Heart right ventricle (tissue), 16 donors: ENCODE results near the gene SIAH3. TPM values are rescaled to one million over a fixed set of nuclear protein-coding genes. Genes with fewer than 3 reads are reported as not detected.

Source experiments
- ATAC-seq, 8 donors: fragments of 200-7000 bp; cut with Tn5 transposase; one replicate each; pipeline ENCODE4 v1.9.1; 2020; ENCODE audit warnings: mild to moderate bottlenecking in 8 of 8, moderate library complexity in 8 of 8, moderate number of reproducible peaks in 1 of 8
- DNase-seq, 2 donors: peaks; one replicate each; pipeline ENCODE4 v3.0.0-alpha.2; 2020
- H3K27ac ChIP-seq, 10 donors: fragments of 200-600 bp; sonication (generic) in 2 of 10; one replicate each; pipeline versions ENCODE4 v1.5.0 to v1.8.0; 2020 to 2022; ENCODE audit warnings: mild to moderate bottlenecking in 3 of 10
- H3K27me3 ChIP-seq, 7 donors: fragments of 200-600 bp; one replicate each; pipeline ENCODE4 v1.8.0; 2021 to 2022; ENCODE audit warnings: mild to moderate bottlenecking in 2 of 7
- H3K36me3 ChIP-seq, 9 donors: fragments of 200-600 bp; sonication (generic) in 1 of 9; one replicate each; pipeline versions ENCODE4 v1.5.0 to v1.8.0; 2020 to 2022; ENCODE audit warnings: mild to moderate bottlenecking in 2 of 9
- H3K4me1 ChIP-seq, 9 donors: fragments of 200-600 bp; sonication (generic) in 1 of 9; one replicate each; pipeline versions ENCODE4 v1.5.0 to v1.8.0; 2020 to 2022; ENCODE audit warnings: mild to moderate bottlenecking in 4 of 9
- H3K4me3 ChIP-seq, 10 donors: fragments of 200-600 bp; sonication (generic) in 2 of 10; one replicate each; pipeline versions ENCODE4 v1.5.0 to v1.8.0; 2020 to 2022; ENCODE audit warnings: mild to moderate bottlenecking in 7 of 10, moderate library complexity in 2 of 10
- H3K9me3 ChIP-seq, 11 donors: fragments of 200-600 bp in 10 of 11; sonication (generic) in 2 of 11; one replicate each; pipeline versions ENCODE4 v1.5.0 to v1.8.0; 2013 to 2022; ENCODE audit warnings: mild to moderate bottlenecking in 2 of 11, control low read depth in 1 of 11, moderate library complexity in 1 of 11
- WGBS, 2 donors: extraction: QIAGEN DNeasy Blood & Tissue Kit; methylation state at CpG; one replicate each; pipeline ENCODE4 v1.1.7; 2013; ENCODE audit warnings: inconsistent platforms in 1 of 2; 5-methylcytosine and 5-hydroxymethylcytosine counted together
- intact Hi-C, 10 donors: fragments of 100-400 bp; cut with DNase I; formaldehyde crosslinking; loops; one replicate each; pipeline versions ENCODE4 v1.11.1 to v1.14.2; 2022
- polyA plus RNA-seq, 2 donors: library from polyadenylated mRNA; stranded (reverse); fragments of 200-250 nt; gene quantifications; one replicate each; pipeline ENCODE4 v1.2.3, GENCODE V29; 2013
- total RNA-seq, 10 donors: library from RNA; stranded (reverse); fragmentation: NEBNext Ultra II Directional in 3 of 10; extraction: Animal tissue kit (Norgen Biotek cat#: 25700) in 3 of 10; gene quantifications; one replicate each; pipeline versions ENCODE4 v1.2.1 to v1.2.4, GENCODE V29; 2021 to 2023
- TF ChIP-seq, protein P1 (sequence below), 9 donors: fragments of 200-600 bp; sonication (generic) in 2 of 9; IDR thresholded peaks; one replicate each; pipeline versions ENCODE4 v1.5.0 to v1.8.0; 2021 to 2022; ENCODE audit warnings: antibody characterized with exemption in 9 of 9, mild to moderate bottlenecking in 5 of 9, moderate library complexity in 1 of 9
- donor health status: Arrhythmogenic right ventricular cardiomyopathy.
- donor health status: ischemic (EF 13 %, LVEDD 7.1; RV severe dilation, severe dysfunction).
- donor health status: healthy with polysubstance abuse.
- donor health status: DM: no; HTN: yes; CAD: no.
- donor health status: DM: no; HTN: no; CAD: no.
- donor health status: ischemic (EF 25% LVEDD 6.9; RV normal size, moderate dysfunction).
- donor health status: ischemic (EF 25% LVEDD 5.7; RV mildly dilated, moderate dysfunction).
- donor health status: healthy.
- donor health status: DM: yes; HTN: yes; CAD: no.
- donor health status: Ischemic cardiomyopathy.
- donor health status: ischemic (EF 35%, LVEDD 5.7; RV mildly dilated, moderate dysfunction).
- donor health status: nonischemic (EF 11% LVEDD 7.7; RV severe dilation, severe dysfunction).
- donor health status: DM: yes; HTN: yes; CAD: no.
- donor health status: PGD.
- donor health status: ischemic (EF 29% LVEDD 5.4; RV normal size, mild dysfunction).
- donor health status: nonischemic (EF 23%, LVEDD 6.1; RV moderate dilation, normal function).

The SIAH3 gene
- total and polyA plus RNA-seq, 12 donors, result under 0.01 to 0.10 (median 0.06) TPM; not detected in 8

- TF ChIP-seq, protein P1, sequence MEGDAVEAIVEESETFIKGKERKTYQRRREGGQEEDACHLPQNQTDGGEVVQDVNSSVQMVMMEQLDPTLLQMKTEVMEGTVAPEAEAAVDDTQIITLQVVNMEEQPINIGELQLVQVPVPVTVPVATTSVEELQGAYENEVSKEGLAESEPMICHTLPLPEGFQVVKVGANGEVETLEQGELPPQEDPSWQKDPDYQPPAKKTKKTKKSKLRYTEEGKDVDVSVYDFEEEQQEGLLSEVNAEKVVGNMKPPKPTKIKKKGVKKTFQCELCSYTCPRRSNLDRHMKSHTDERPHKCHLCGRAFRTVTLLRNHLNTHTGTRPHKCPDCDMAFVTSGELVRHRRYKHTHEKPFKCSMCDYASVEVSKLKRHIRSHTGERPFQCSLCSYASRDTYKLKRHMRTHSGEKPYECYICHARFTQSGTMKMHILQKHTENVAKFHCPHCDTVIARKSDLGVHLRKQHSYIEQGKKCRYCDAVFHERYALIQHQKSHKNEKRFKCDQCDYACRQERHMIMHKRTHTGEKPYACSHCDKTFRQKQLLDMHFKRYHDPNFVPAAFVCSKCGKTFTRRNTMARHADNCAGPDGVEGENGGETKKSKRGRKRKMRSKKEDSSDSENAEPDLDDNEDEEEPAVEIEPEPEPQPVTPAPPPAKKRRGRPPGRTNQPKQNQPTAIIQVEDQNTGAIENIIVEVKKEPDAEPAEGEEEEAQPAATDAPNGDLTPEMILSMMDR (IDR thresholded peaks at IDR 0.05), result peak; percentile 11 to 72 (median 60)
- Histone ChIP-seq H3K27ac (no peak overlapping the region), H3K36me3 (no peaks in the 10 kb centered on the region), H3K27me3 (no peaks in the 10 kb centered on the region), H3K4me3 (no peak overlapping the region), H3K9me3 (peaks cover 0 to 5% (median 0%) of the 10 kb centered on the region in 11 donors), H3K4me1 (no peaks in the 10 kb centered on the region)
- peak in 4 of 8 donors; percentile 54 to 84 (median 74) for ATAC-seq
- 35 to 38% methylated on average over 3 of the region's 3 CpGs for WGBS, 2 donors
- DNase-seq, result peak in 1 of 2 donors; percentile 29
- intact Hi-C loops, result loop anchor here in 6 of 10 donors (1.0 to 10.0 kb wide), 5 partner anchors 70 to 317 kb away; no protein-coding TSS in a partner anchor
Observed at GRCh38 chr13:45807520-45808099, 43.9 kb downstream of the SIAH3 start.

DNA sequence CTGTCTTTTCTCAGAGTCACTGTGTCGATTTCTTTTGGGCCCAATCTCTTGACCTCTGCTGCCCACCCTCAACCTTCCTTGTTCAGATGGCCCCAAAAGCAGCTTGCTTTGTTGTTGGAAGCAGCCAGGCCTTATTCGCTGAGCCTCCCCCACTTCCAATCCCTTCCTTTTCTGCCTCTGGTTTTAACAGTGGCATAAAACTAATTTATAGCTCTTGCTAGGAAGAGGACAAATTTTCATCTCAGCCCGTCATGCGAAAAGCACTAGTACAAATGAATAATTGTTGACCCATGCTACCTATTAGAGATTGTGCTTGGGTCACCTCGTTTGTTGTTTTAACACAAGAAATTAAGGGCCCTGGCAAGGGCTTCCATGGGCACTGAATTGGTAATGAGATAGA is 51.1 kb downstream of the SIAH3 start:
- H3K27ac ChIP-seq, result no peak overlapping the region
- DNase-seq (no peak), ATAC-seq (no peak)
- no peaks in the 10 kb centered on the region for H3K36me3 ChIP-seq
- TF ChIP-seq, protein P1 (IDR thresholded peaks at IDR 0.05), result no peak
- peaks cover 0 to 5% (median 0%) of the 10 kb centered on the region in 11 donors for H3K9me3 ChIP-seq
- peaks cover 0 to 9% (median 0%) of the 10 kb centered on the region in 9 donors for H3K4me1 ChIP-seq
- H3K4me3 ChIP-seq, result no peak overlapping the region
- intact Hi-C loops, result loop anchor here in 4 of 10 donors (10.0 kb wide), 1 partner anchor 324 kb away; no protein-coding TSS in a partner anchor
- no peaks in the 10 kb centered on the region for H3K27me3 ChIP-seq
- WGBS, 2 donors, result 80% methylated on average over 5 of the region's 5 CpGs

DNA sequence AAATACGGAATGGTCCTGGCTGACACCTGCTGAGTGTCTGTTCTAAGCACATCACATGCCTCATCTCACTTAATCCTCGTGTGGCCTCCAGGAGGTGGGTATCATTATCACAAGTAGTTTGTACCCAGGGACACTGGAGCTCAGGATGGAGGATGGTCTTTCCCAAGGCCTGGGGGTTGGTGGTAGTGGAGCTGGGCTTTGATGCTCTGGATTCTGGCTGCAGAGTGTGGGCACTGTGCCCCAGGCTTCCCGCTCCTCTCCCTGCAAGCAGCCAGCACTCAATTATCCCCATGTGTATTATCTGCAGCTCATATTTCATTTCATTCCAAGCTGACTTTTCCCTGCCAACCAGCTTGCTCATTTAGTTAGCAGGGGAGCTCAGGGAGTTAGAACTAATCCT is 52.1 kb downstream of the SIAH3 start:
- TF ChIP-seq, protein P1 (IDR thresholded peaks at IDR 0.05), result no peak
- intact Hi-C loops, result no loop called here
- H3K36me3 ChIP-seq, result no peaks in the 10 kb centered on the region
- DNase-seq (peak in 1 of 2 donors; percentile 44), ATAC-seq (peak in 5 of 8 donors; percentile 47 to 94 (median 75))
- no peak overlapping the region for H3K27ac ChIP-seq
- H3K4me1 ChIP-seq, result peaks cover 0 to 9% (median 0%) of the 10 kb centered on the region in 9 donors
- whole genome bisulfite sequencing, 2 donors, result 38 to 50% methylated on average over 3 of the region's 3 CpGs
- H3K27me3 ChIP-seq, result no peaks in the 10 kb centered on the region
- H3K4me3 ChIP-seq, result no peak overlapping the region
- no peaks in the 10 kb centered on the region for H3K9me3 ChIP-seq

DNA sequence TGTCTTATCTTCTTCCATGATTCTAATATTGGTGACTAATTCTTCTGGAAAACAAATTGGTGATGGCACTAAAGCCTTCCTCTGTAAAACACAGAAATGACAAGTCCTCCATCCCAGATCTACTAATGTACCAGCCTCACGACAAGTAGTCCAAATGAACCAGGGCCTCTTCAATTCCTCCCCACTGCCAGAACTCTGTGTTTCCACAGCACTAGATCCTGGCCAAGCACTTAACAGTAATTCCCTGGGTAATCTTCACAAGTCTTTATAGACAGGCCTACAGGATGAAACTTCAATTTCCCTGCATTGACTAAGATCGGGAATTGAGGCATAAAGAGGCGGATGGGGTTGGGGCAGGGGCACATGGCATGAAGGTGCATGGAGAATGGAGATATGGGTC is 52.7 kb downstream of the SIAH3 start:
- TF ChIP-seq, protein P1 (IDR thresholded peaks at IDR 0.05), result no peak
- Histone ChIP-seq H3K27ac (no peak overlapping the region), H3K4me1 (peaks cover 0 to 9% (median 0%) of the 10 kb centered on the region in 9 donors), H3K36me3 (no peaks in the 10 kb centered on the region), H3K27me3 (no peaks in the 10 kb centered on the region), H3K9me3 (no peaks in the 10 kb centered on the region), H3K4me3 (no peak overlapping the region)
- whole genome bisulfite sequencing, 2 donors, result 87 to 96% methylated on average over 3 of the region's 3 CpGs
- DNase-seq, result no peak
- peak in 1 of 8 donors; percentile 26 for ATAC-seq
- intact Hi-C loops, result no loop called here
